ENCODE data around the gene HRCT1.
"Not testable (repeated sequence)": the region's sequence is repeated elsewhere in the genome, so short reads cannot be mapped to it uniquely, and the experiment has no call there.

HRCT1 gene

GRCh38 chr9:35930521-35930920 lies 24.5 kb downstream of the HRCT1 start:
- DNase-seq (ENCODE audit: low read depth in 1 of 2, low spot score in 1 of 2): no peak
- no peak for TF ChIP-seq JUND (IDR thresholded peaks at IDR 0.05; ENCODE audit: low read depth)
- in situ Hi-C loops (cut with HindIII; ENCODE audit: low pct_unique_long_range_greater_than_20kb, low sequenced_read_pairs): no loop called here

- in situ Hi-C loops (cut with HindIII; ENCODE audit: low pct_unique_long_range_greater_than_20kb, low sequenced_read_pairs): no loop called here
- no peak for DNase-seq (ENCODE audit: low read depth in 1 of 2, low spot score in 1 of 2)
- no peak for TF ChIP-seq JUND (IDR thresholded peaks at IDR 0.05; ENCODE audit: low read depth)
These were observed 25.0 kb downstream of the HRCT1 start for GRCh38 chr9:35930989-35931388.

- in situ Hi-C loops (cut with HindIII; ENCODE audit: low pct_unique_long_range_greater_than_20kb, low sequenced_read_pairs): no loop called here
- TF ChIP-seq JUND (IDR thresholded peaks at IDR 0.05; ENCODE audit: low read depth): no peak
- DNase-seq (ENCODE audit: low read depth in 1 of 2, low spot score in 1 of 2): no peak
These were observed 26.7 kb downstream of the HRCT1 start for GRCh38 chr9:35932735-35933134.

GRCh38 chr9:35933550-35934067 lies 27.6 kb downstream of the HRCT1 start:
- in situ Hi-C loops (cut with HindIII; ENCODE audit: low pct_unique_long_range_greater_than_20kb, low sequenced_read_pairs): no loop called here
- no peak for TF ChIP-seq JUND (IDR thresholded peaks at IDR 0.05; ENCODE audit: low read depth)
- DNase-seq (ENCODE audit: low read depth in 1 of 2, low spot score in 1 of 2): no peak

DNA sequence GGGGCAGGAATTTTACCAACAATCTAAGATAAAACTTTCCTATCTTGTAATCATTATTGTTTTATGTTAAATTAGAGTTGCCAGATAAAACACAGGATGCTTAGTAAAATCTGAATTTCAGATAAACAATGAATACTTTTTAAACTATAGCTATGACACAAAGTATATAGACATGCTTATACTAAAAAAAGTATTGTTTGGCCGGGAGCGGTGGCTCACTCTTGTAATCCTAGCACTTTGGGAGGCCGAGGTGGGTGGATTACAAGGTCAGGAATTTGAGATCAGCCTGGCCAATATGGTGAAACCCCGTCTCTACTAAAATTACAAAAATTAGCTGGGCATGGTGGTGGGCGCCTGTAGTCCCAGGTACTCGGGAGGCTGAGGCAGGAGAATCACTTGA lies 28.1 kb downstream of the HRCT1 start:
- in situ Hi-C loops (cut with HindIII; ENCODE audit: low pct_unique_long_range_greater_than_20kb, low sequenced_read_pairs): not testable (repeated sequence)

DNA sequence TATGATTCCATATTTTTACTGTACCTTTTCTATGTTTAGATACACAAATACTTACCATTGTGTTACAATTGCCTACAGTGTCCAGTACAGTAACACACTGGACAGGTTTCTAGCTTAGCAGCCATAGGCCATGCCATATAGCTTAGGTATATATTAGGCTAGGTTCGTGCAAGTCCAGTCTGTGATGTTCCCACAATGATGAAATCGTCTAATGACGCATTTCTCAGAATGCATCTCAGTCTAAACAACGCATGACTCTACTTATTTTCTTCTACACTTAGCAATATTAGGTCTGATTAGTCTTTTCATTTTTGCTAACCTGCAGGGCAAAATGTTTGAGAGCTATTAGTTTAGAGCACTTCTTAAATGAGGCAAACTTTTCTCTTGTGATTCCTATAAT lies 29.3 kb downstream of the HRCT1 start:
- in situ Hi-C loops (cut with HindIII; ENCODE audit: low pct_unique_long_range_greater_than_20kb, low sequenced_read_pairs): no loop called here

More for the DNA sequence above, 28.1 kb downstream of the HRCT1 start:
- not testable (repeated sequence) for DNase-seq (ENCODE audit: low read depth in 1 of 2, low spot score in 1 of 2)

DNA sequence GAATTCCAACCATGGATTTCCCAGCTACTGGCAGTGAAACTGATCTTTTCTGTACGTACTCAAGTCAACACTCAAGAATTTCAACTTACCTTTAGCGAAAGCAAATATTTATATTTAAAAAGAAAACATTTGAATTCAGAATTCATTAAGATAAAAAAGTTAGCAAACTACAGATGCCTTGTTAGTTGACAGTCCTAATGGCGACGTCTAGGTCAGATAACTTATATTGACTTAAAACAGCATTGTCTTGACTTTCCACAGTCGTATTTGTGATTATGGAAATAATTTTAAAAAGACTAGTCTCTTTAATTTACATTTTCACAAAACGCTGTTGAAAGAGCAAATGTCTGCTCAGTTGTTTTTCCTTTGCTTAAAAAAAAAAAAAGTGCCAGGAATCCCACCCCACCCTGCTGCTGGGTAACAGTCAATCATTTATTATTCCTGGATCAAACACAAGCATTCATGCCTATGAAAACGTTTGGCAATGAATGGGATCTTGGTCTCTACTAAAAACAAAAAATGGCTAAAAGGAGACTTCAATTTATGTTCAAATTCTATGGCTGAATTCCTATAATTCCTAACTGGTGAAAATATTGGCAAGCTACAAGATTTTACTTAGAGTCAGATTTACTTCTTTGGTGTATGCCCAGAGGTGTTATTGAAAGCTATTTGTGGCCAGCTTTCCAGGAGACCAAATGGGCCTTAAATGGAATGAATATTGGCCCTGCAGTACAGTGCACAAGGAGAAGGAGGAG lies 29.9 kb downstream of the HRCT1 start:
- DNase-seq (ENCODE audit: low read depth in 1 of 2, low spot score in 1 of 2): no peak
- TF ChIP-seq JUND (IDR thresholded peaks at IDR 0.05; ENCODE audit: low read depth): 0 out of 2 replicates have a peak, but pooled peaks have one; percentile 11
- in situ Hi-C loops (cut with HindIII; ENCODE audit: low pct_unique_long_range_greater_than_20kb, low sequenced_read_pairs): no loop called here

More for the DNA sequence above, 29.3 kb downstream of the HRCT1 start:
- no peak for TF ChIP-seq JUND (IDR thresholded peaks at IDR 0.05; ENCODE audit: low read depth)
- DNase-seq (ENCODE audit: low read depth in 1 of 2, low spot score in 1 of 2): peak in 1 of 2 experiments; percentile 19

GRCh38 chr9:35937227-35937626 lies 31.2 kb downstream of the HRCT1 start:
- no peak for DNase-seq (ENCODE audit: low read depth in 1 of 2, low spot score in 1 of 2)
- in situ Hi-C loops (cut with HindIII; ENCODE audit: low pct_unique_long_range_greater_than_20kb, low sequenced_read_pairs): no loop called here
- TF ChIP-seq JUND (IDR thresholded peaks at IDR 0.05; ENCODE audit: low read depth): no peak

GRCh38 chr9:35938474-35939356 lies 32.7 kb downstream of the HRCT1 start:
- in situ Hi-C loops (cut with HindIII; ENCODE audit: low pct_unique_long_range_greater_than_20kb, low sequenced_read_pairs): no loop called here

GRCh38 chr9:35939679-35940250 lies 33.8 kb downstream of the HRCT1 start:
- in situ Hi-C loops (cut with HindIII; ENCODE audit: low pct_unique_long_range_greater_than_20kb, low sequenced_read_pairs): no loop called here
- TF ChIP-seq JUND (IDR thresholded peaks at IDR 0.05; ENCODE audit: low read depth): no peak
- DNase-seq (ENCODE audit: low read depth in 1 of 2, low spot score in 1 of 2): no peak

More at GRCh38 chr9:35938474-35939356, 32.7 kb downstream of the HRCT1 start:
- TF ChIP-seq JUND (IDR thresholded peaks at IDR 0.05; ENCODE audit: low read depth): no peak
- no peak for DNase-seq (ENCODE audit: low read depth in 1 of 2, low spot score in 1 of 2)

GRCh38 chr9:35940458-35941407 lies 34.7 kb downstream of the HRCT1 start:
- no peak for DNase-seq (ENCODE audit: low read depth in 1 of 2, low spot score in 1 of 2)
- in situ Hi-C loops (cut with HindIII; ENCODE audit: low pct_unique_long_range_greater_than_20kb, low sequenced_read_pairs): no loop called here
- TF ChIP-seq JUND (IDR thresholded peaks at IDR 0.05; ENCODE audit: low read depth): no peak

GRCh38 chr9:35942286-35942685 lies 36.3 kb downstream of the HRCT1 start:
- in situ Hi-C loops (cut with HindIII; ENCODE audit: low pct_unique_long_range_greater_than_20kb, low sequenced_read_pairs): no loop called here
- TF ChIP-seq JUND (IDR thresholded peaks at IDR 0.05; ENCODE audit: low read depth): no peak

More at GRCh38 chr9:35942286-35942685, 36.3 kb downstream of the HRCT1 start:
- no peak for DNase-seq (ENCODE audit: low read depth in 1 of 2, low spot score in 1 of 2)
